A673 (cell line): Measurements from ENCODE around the gene RAPGEF5. TPM values are rescaled to one million over a fixed set of nuclear protein-coding genes. Genes with fewer than 3 reads are reported as not detected.
A peak's percentile ranks its signal among the peaks of the same experiment; 100 is the strongest.

Source experiments
- BruUV-seq: library from RNA; stranded (reverse); fragments of 400-500 nt; replicated peaks from 2 replicates; lab custom pipeline; 2021; lab: Mats Ljungman, UMichigan
- CTCF ChIA-PET: fragments of 300-600 bp; sonication (Branson Sonifier 250); formaldehyde crosslinking; loops from one replicate; lab custom pipeline; 2022; ENCODE audit warnings: antibody characterized with exemption; lab: Charles Lee
- POLR2A ChIA-PET: fragments of 300-600 bp; sonication (Branson Sonifier 250); formaldehyde crosslinking; loops from one replicate; lab custom pipeline; 2022; ENCODE audit warnings: antibody characterized with exemption; ENCODE audit not compliant: low non-redundant PET; lab: Charles Lee
- DNase-seq: peaks from one replicate; pipeline ENCODE4 v3.0.0-alpha.2; 2015; ENCODE audit warnings: low spot score
- H3K27ac ChIP-seq: fragments of 200-600 bp; sonication (generic); 2 replicates; pipeline ENCODE4 v1.5.1; 2016; ENCODE audit warnings: mixed run types, low read depth, mild to moderate bottlenecking, mixed read lengths, antibody characterized with exemption, low read length; ENCODE audit not compliant: poor library complexity, severe bottlenecking
- H3K27me3 ChIP-seq: fragments of 200-600 bp; sonication (generic); replicated peaks from 2 replicates; pipeline ENCODE4 v1.6.1; 2017; ENCODE audit warnings: mixed run types, low read depth, mild to moderate bottlenecking, mixed read lengths, antibody characterized with exemption, low read length; ENCODE audit not compliant: insufficient read depth, poor library complexity
- H3K36me3 ChIP-seq: fragments of 200-600 bp; sonication (generic); 2 replicates; pipeline ENCODE4 v1.6.1; 2016; ENCODE audit warnings: mixed run types, mild to moderate bottlenecking, mixed read lengths, antibody characterized with exemption, low read length; ENCODE audit not compliant: insufficient read depth, poor library complexity, severe bottlenecking
- H3K4me1 ChIP-seq: fragments of 200-600 bp; sonication (generic); 2 replicates; pipeline ENCODE4 v1.6.1; 2017; ENCODE audit warnings: mixed run types, mild to moderate bottlenecking, mixed read lengths, antibody characterized with exemption, low read length; ENCODE audit not compliant: insufficient read depth, poor library complexity, severe bottlenecking
- H3K4me3 ChIP-seq: fragments of 200-600 bp; sonication (generic); 2 replicates; pipeline ENCODE4 v1.5.1; 2016; ENCODE audit warnings: low read depth, mixed run types, mild to moderate bottlenecking, mixed read lengths, low read length; ENCODE audit not compliant: poor library complexity, severe bottlenecking
- H3K9me3 ChIP-seq: fragments of 200-600 bp; sonication (generic); 2 replicates; pipeline ENCODE4 v1.6.1; 2016; ENCODE audit warnings: mixed run types, low read depth, mild to moderate bottlenecking, mixed read lengths, antibody characterized with exemption, low read length; ENCODE audit not compliant: poor library complexity, severe bottlenecking
- CTCF ChIP-seq: fragments of 300-800, 200-600 bp; sonication (generic); conservative IDR thresholded peaks from 2 replicates; pipeline ENCODE4 v1.5.1; 2017; ENCODE audit warnings: low read depth, mild to moderate bottlenecking, antibody characterized with exemption, low read length, moderate library complexity, mixed read lengths
- EZH2 ChIP-seq: fragments of 200-600 bp; sonication (generic); IDR thresholded peaks from 2 replicates; pipeline ENCODE4 v1.6.1; 2017; ENCODE audit warnings: borderline replicate concordance, low read depth, mild to moderate bottlenecking, mixed read lengths, antibody characterized with exemption, low read length; ENCODE audit not compliant: poor library complexity, severe bottlenecking
- intact Hi-C: fragments of 100-400 bp; cut with micrococcal nuclease; formaldehyde crosslinking; loops from one replicate; pipeline ENCODE4 v1.10.0; 2022; ENCODE audit not compliant: unreplicated experiment
- total RNA-seq: library from RNA; stranded (reverse); gene quantifications from 2 replicates; pipeline ENCODE4 v1.2.3, GENCODE V29; 2021

RAPGEF5 gene
- total RNA-seq, 1 experiment from 2014 or later = 10.7 TPM

GRCh38 chr7:22295402-22296264 is 61.3 kb downstream of the RAPGEF5 start:
- Histone ChIP-seq H3K36me3 (no peaks in the 10 kb centered on the region), H3K27me3 (no peaks in the 10 kb centered on the region), H3K4me3 (no peak overlapping the region), H3K9me3 (no peaks in the 10 kb centered on the region), H3K4me1 (peaks cover 5% of the 10 kb centered on the region), H3K27ac (no peak overlapping the region)
- intact Hi-C loops = loop anchor here (5.0 kb wide), 1 partner anchor 183 kb away; no protein-coding TSS in a partner anchor
- ChIA-PET CTCF (interaction anchor here (1.4 kb wide), 1 partner anchor 185 kb away, joined by 11 read pairs; no protein-coding TSS in a partner anchor), POLR2A (no interaction called here)
- no TSS peak for BruUV-seq
- peak; percentile 18 for DNase-seq
- TF ChIP-seq EZH2 (no peak), CTCF (no peak)

- no peaks in the 10 kb centered on the region for H3K36me3 ChIP-seq
- POLR2A ChIA-PET = no interaction called here
Observed at GRCh38 chr7:22292531-22292930, 64.4 kb downstream of the RAPGEF5 start.

GRCh38 chr7:22291977-22292376 is 65.0 kb downstream of the RAPGEF5 start:
- no peak for DNase-seq
- BruUV-seq = no TSS peak
- no peak overlapping the region for H3K27ac ChIP-seq
- CTCF ChIA-PET = no interaction called here
- POLR2A ChIA-PET = no interaction called here
- no peaks in the 10 kb centered on the region for H3K9me3 ChIP-seq
- intact Hi-C loops = no loop called here
- H3K27me3 ChIP-seq = no peaks in the 10 kb centered on the region
- H3K36me3 ChIP-seq = no peaks in the 10 kb centered on the region
- no peak for TF ChIP-seq EZH2
- no peak for TF ChIP-seq CTCF
- no peak overlapping the region for H3K4me3 ChIP-seq
- peaks cover 5% of the 10 kb centered on the region for H3K4me1 ChIP-seq

More at GRCh38 chr7:22292531-22292930, 64.4 kb downstream of the RAPGEF5 start:
- Histone ChIP-seq H3K4me3 (no peak overlapping the region), H3K4me1 (peaks cover 5% of the 10 kb centered on the region), H3K9me3 (no peaks in the 10 kb centered on the region), H3K27me3 (no peaks in the 10 kb centered on the region), H3K27ac (no peak overlapping the region)
- intact Hi-C loops = no loop called here
- no peak for TF ChIP-seq EZH2
- no peak for TF ChIP-seq CTCF
- CTCF ChIA-PET = no interaction called here
- DNase-seq = peak; percentile 24
- BruUV-seq = no TSS peak
